Measurements from ENCODE around the gene SCG5.

The SCG5 gene

DNA sequence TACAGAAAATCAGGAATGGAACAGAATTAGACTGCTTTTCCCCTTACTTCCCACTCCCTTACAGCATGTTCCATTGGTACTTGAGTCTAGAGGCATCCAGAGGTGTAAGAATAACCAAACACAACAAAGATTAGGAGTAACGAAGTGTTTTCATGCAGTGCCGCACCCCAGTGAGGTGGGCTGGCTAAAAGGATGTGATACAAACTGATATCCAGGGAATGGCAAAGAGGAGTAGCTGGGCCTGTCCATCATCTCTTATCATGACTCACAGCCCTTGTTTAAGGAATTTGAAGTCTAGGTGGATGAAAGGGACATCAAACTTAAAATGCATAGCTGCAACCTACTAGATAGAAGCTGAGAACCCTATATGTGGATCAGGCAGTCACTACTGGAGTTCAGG lies 16.4 kb downstream of the SCG5 start:
- DNase-seq (ENCODE audit: low read depth in 1 of 2, low spot score in 1 of 2), result no peak

DNA sequence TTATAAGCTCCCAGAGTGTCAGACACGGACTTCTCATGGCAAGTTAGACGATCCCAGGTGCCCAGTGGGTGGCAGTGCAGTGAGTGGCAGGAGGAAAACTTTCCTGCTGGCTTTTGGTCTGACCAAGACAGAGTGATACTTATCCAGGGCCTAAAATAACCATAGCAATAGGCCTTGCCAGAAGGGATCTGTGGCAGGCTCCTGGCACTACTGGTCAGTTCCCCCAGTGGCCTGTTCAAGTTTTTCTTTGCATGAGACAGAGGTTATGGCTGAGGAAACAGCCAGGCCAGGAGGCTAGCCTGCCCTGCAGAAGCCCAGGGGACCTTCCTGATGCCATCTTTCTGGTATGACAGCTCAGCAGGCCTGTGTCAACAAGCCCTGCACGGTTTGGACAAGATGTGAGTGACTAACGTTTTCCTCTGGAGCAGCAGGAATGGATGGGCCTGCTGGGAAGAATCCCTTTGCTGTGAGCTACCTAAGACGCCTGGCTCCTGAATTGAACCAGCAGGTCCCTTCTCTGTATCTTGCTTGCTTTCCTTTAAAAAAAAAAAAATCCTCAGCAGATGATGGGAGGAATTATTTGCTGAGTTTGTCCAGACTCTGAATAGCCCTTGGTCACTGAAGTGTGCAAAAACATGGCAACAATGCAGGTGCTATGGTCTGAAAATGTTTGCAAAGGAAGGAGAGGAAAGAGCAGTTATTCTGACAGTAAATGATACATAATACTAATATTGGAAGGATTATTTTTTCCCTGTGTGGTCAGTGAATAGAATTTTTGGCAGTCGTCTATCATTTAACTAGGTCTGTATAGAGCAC lies 18.0 kb downstream of the SCG5 start:
- no peak for DNase-seq (ENCODE audit: low read depth in 1 of 2, low spot score in 1 of 2)

DNA sequence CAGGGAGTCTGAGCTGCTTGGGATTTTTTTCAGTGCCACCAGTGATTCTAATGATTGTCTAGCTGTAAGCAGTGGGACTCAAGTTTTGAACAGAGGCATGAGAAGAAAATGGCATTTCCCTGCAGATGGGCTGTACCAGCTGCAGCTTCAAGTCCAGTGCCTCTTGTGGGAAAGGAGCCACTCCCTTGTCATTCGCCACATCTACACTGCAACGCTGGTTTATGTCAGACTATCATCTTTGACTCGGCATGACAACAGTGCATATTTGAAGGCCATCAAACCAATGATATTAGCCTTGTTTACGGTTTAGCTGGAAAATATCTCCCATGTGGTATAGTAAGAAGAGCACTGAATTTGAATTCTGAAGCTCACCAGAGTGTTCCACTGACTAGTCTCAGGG lies 22.2 kb downstream of the SCG5 start:
- DNase-seq (ENCODE audit: low read depth in 1 of 2, low spot score in 1 of 2), result no peak

DNA sequence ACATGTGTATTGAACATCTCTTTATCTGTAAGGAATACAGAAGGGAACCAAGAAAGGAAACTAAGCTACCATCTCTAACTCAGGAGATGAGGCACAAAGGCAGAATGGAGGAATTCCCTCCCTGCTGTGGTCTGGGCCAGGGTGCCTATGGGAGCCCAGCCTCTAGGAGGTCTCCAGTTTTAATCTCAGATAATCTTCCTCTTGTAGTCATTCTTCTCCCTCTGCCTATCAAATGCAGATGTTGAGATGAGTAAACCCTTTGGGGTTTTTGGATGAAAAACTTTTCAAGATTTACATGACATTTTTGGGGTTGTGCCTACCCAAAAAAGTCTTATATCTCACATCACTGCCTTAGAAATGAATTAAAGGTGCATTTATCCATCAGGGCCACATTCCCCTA lies 23.3 kb downstream of the SCG5 start:
- DNase-seq (ENCODE audit: low read depth in 1 of 2, low spot score in 1 of 2), result no peak

DNA sequence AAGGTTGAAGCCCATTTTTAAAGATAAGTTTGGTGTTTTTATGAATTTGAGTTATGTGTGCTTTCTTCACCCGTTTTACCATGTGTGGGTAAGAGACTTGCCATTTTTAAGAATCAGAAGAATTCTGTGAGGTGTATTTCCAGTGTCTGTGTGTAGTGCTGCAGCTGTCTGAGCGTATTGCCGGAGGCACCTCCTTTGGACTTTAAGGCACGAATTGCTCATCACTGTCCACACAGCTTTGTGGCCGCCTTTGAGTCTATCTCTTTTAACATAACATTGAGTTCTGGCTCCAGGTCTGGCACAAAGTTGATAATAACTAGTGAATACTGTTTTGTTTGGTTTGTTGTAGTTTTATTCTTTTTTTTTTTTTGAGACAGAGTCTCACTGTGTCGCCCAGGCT lies 25.8 kb downstream of the SCG5 start:
- DNase-seq (ENCODE audit: low read depth in 1 of 2, low spot score in 1 of 2), result no peak

DNA sequence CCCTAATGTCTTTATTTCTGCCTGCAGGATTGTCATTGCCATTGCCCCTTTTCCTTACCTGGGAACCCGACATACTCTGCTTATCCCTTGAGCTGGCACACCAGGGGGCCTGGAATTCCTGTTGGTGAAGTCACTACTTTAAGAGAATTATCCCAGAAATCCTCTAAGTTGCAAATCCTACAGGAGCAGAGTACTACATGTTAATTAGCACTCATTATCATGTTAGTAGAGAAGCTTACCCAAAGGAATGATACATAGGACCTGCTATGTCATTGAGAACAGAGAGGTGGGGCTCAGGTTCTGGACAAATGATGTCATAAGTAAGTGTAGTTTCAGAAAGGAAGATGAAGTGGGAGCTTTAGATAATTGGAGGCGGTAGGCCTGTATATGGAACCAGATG lies 27.4 kb downstream of the SCG5 start:
- no peak for DNase-seq (ENCODE audit: low read depth in 1 of 2, low spot score in 1 of 2)

DNA sequence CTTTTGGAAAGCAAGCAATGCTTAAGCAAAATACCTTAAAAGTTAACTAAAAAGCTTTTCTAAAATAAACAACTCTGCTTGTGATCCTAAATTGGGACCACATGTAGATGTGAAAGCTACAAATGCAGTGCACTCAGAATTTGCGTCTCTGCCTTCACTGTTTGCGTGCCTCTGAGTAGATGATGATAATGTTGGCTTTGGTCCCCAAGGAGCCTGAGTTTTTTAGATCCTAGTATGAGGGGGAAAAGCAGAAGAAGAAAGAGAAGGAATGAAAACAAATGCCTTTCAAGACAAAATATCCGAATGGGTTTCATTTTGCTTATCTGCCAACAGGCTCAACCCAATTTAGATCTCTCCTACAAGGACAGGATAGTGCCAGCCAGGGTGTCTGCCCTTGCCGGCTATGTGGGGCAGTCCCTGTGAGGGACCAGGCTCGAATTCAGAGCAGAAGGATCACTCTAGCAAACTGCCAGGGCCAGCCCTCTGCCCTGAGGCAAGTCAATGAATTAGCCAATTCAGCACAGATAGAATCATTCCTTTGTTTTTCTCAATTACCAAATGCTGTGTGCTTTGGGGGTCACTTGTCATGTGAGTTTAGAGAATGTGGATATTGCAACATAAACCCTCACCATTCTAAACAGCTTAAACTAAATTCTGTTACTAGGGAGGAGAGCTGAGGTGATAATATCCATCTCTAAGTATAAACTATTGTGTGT lies 28.5 kb downstream of the SCG5 start:
- no peak for DNase-seq (ENCODE audit: low read depth in 1 of 2, low spot score in 1 of 2)

DNA sequence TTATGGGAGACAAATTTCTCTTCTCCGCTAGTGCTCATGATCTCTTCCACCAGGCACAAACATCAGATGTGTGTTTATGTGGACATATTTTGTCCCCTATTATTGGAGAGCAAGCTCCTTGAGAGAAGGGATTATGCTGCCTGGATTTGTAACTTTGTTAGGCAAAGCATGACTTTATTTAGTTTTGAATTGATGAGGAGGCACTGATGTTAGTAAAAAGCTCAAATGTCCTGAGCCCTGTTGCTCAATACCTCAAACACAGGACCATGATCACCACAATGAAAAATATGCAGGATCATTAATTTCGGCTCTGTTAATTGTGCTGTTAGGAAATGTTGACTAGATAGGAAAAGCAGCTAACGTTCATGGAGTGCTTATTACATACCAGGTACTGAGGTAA lies 29.1 kb downstream of the SCG5 start:
- DNase-seq (ENCODE audit: low read depth in 1 of 2, low spot score in 1 of 2), result no peak

DNA sequence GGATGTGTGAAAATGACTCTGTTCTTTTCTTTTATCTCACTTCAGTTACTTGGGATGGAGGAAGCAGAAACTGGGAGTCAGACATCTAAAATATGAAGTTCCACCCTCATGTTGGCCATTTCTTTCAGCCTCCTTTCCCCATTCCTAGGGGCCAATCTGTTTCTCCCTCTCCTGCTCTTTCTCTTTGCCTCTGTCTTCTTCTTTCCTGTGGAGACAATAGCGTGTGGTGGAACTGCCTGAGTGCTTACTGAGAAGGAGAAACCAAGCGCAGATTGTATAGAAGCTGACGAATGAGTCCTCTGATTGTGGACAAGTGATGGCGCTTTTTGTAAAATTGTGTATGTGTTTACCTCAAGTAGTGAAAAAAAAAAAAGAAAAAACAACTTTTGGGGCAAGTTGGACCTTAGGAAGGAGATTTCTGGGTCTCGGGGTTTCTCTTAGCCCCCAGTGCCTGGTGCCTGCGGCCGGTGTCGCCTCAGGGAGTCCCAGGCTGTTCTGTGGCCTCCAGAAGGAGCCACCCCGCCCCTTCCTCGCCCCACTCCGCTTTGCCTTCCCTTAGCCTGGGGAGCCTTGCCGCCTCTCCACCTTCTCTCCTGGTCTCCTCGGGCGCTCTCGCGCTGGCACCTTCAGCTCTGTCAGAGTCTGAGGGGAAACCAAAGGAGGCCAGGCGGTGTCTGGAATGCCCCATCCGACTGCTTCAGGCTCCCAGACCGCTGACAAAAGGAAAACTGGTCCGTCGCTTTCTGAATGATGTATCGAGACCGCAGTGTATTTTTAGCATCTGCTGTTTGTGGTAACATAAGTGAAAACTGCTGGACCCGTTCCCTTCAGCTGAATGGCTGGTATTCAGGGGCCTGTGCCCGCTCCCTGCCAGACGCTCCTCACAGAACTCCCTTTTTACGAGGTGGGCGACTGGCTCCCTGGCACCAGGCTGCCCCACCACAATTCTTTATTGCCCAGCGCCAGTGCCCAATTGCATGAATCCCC lies 30.1 kb downstream of the SCG5 start:
- no peak for DNase-seq (ENCODE audit: low read depth in 1 of 2, low spot score in 1 of 2)

DNA sequence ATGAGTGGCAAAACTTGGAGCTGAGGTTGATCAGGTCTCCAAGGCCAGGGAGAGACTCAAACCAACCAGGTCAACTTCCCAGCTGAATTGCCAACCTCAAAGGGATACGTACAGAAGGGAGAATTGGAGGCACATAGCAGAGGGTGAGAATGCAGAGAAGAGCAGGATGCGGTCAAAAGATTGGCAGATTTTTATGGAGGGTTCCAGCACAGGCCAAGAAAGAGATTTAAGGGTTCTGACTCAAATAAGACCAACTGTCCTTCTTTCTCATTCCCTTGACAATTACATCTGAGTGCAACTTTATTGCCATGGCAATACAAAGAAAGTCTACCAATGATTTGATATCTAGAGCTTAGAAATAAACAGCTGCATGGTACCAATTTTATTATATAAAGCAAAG lies 33.2 kb downstream of the SCG5 start:
- no peak for DNase-seq (ENCODE audit: low read depth in 1 of 2, low spot score in 1 of 2)

DNA sequence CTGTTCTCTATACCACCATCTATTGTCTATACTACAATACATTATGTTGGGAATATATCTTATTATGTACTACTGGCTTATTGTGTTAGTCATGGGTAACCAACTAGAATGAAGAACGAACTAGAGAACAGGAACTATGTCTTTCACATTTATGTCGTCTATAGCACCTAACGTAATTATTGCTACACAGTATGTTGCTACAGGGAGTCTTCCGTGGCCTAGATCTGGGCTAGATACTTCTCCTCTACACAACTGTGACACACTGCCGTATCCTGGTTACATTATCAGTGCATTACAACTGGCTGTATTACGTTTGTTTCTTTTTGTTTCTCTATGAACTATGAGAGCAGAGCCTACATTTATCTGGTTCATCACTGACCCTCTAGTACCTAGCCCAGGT lies 34.0 kb downstream of the SCG5 start:
- DNase-seq (ENCODE audit: low read depth in 1 of 2, low spot score in 1 of 2), result no peak

DNA sequence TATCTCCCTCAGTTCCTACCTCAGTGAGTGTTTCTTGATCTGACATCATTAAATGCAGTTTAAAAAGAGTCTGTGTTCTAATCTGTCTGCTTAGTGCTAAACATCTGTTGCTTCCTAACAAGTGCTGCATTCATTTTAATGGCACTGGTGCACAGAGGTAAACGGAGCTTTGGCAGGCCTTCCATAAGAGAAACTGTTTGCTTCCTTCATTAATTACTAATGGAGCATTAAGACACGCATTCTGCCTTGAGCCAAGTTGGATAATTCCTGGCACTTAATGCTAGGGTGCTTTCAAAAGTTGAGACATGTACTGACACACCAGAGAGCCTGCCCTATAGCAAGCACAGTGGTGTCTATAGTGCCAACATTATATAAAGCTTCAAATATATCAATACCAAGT lies 34.7 kb downstream of the SCG5 start:
- DNase-seq (ENCODE audit: low read depth in 1 of 2, low spot score in 1 of 2), result no peak

DNA sequence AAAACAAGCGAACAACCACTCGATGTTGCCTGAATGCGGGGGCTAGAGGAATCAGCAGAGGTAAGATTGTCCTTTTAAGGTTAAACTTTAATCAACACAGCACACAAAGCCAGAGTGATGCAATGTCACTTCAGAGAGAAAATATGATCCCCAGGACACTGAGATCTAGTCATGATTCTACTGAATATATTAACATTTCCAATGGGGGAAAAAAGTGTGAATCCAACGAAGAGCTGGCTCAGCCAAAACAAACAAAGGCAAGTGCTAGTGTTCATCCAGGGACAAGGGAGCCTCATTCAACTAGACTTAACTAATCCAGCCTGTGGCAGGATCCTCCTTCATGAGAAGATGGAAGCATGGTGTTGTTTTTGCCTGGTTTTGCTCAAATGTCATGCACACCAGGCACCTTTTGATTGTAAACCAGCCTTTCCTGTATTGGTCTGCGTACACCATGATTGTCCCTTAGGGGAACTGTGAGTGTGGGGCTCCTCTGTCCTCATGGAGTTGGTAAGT lies 35.8 kb downstream of the SCG5 start:
- no peak for DNase-seq (ENCODE audit: low read depth in 1 of 2, low spot score in 1 of 2)

DNA sequence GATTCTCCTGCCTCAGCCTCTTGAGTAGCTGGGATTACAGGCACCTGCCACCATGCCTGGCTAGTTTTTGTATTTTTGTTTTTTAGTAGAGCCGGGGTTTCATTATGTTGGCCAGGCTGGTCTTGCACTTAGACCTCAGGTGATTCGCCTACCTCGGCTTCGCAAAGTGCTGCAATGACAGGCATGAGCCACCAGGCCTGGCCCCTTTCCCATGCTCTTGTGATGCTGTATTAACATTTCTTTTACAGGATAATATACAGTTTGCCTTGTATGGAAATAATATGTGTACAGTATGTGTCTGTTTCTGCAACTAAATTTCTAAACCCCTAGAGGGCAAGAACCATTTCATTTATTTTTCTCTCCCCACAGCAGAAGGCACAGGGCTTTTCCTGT lies 37.8 kb downstream of the SCG5 start:
- no peak for DNase-seq (ENCODE audit: low read depth in 1 of 2, low spot score in 1 of 2)

DNA sequence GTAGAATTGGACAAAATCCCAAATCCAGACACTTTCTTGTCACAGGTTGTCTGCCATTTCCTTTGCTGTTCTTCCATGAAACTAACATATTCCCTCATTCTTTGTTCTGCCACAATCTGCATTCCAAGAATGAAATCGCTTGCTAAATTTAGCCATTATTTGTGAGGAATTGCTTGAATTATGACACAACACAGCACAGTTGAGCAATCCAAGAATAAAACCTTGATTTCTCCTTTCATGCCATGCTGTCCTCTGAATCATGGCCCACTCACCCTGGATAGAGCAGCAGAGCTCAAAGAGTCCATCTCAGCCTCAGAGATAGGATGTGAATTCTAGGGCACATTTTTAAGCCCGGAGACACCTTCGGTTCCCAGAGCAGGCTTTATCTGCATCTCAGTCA lies 41.1 kb downstream of the SCG5 start:
- no peak for DNase-seq (ENCODE audit: low read depth in 1 of 2, low spot score in 1 of 2)

DNA sequence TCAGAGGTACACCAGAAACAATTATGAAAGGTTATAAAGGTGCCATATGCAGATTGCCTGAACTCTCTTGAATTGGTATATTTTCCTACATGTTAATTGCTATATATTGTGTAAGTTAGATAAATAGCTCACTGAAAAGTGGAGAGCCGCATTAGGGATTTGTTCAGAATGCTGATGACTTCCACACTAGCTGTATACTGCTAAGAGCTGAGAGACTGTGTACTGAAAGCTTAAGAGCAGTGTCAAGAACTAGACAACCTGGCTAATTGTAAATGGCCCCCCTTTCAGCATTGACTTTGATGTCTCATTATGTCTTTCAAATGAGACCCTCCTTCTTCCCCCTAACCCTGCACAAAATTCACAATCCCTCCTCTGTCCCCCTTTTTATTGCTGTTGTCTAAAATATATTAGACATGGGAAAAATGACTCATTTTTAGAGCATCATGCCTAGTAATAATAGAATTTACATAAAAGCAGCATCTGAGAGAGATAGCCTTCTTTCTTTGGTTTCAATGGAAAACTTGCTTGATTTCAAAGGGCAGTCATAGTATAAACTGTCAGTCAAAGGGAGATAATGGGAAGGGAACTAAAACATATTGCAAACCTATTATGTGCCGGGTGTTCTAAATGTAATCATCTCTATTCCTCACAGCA lies 41.6 kb downstream of the SCG5 start:
- no peak for DNase-seq (ENCODE audit: low read depth in 1 of 2, low spot score in 1 of 2)

DNA sequence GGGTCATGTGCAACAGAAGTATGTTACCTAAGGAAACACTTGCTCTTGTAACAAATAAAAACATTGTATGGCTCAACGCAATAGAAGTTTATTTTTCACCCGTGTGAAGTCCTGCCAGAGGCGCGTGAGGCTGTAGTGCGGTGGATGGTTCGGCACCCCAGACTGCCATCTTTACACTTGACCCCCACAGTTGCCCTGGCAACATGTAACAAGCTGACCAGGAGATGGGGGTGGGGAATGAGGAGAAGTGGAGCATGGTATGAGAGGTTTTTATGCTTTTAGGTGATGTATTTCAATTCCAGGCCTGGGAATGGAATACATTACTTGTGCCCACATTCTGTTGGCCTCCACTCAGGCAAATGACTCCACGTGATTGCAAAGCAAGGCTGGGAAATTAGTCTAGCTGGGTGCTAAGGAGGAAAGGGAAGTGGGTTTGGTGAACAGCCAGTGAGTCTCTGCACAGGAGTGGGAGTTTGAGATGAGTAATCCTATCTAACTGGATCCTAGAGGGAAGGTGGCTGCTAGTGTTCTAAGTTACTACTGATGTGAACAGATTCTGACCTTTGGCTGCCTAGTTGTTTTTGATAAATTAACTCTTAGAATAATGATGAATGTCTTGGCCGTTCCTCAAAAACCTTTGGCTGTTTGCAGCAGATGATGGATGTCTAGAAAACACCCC lies 42.5 kb downstream of the SCG5 start:
- no peak for DNase-seq (ENCODE audit: low read depth in 1 of 2, low spot score in 1 of 2)

DNA sequence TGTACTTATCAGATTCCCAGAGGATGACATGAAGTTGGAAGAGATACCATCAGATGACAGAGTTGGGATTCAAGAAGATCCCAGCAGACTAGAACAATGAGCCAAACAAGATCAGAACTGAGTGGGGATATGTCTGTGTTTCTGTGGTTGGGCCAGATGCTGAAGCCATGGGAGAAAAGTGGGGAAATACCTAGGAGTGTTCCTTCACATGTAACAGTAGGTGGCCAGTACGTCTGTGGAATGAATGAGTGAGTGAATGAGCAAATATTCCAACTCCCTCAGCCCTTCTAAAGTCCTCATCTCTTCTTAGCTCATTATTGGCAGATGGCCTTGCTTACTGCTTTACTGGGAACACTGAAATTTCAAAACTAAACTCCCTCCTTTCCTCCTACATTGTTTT lies 44.1 kb downstream of the SCG5 start:
- DNase-seq (ENCODE audit: low read depth in 1 of 2, low spot score in 1 of 2), result no peak

DNA sequence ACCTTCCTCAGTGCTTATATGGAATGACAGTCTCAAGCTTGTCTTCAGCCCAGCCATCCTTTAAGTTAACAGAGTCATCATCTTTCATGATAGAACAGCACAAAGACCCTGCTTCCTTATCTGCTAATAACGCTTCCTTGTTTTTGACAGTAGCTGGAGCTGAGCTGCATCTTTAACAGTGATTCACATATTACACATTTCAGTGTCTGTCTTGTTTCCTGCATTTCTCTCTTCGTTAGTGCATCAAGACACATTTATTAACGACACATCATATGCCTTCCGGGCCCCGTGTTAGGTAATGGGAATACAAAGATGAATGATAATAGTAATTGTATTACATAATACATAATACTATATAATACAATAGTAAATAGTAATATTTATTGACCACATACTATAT lies 46.0 kb downstream of the SCG5 start:
- no peak for DNase-seq (ENCODE audit: low read depth in 1 of 2, low spot score in 1 of 2)

DNA sequence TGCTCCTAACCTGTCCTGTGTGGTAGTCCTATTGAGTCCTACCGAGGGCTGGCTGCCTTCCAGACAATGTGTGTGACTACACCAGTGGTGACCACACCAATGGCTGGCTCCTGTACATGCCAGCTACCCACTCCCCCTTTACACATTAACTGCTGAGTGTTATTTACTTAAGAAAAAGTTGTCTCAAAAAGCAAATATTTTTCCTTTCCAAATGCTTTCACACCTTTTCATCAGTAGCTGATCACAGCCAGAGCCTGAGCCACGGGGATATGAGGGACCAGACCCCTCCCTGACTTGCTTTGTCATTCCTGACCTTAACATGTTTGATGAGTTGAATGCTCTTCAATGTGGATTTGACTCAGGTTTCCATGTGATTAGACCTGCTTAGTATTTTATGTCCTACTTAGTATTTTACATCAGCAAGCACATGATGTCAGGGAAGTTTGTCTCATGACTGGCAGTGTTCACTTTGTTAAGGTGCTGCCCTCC lies 46.7 kb downstream of the SCG5 start:
- DNase-seq (ENCODE audit: low read depth in 1 of 2, low spot score in 1 of 2), result no peak
